A673 (cell line): ENCODE data around the gene PARN.

ENCODE experiments used
- EZH2 ChIP-seq: fragments of 200-600 bp; sonication (generic); IDR thresholded peaks from 2 replicates; pipeline ENCODE4 v1.6.1; 2017; ENCODE audit warnings: borderline replicate concordance, low read depth, mild to moderate bottlenecking, mixed read lengths, antibody characterized with exemption, low read length; ENCODE audit not compliant: poor library complexity, severe bottlenecking
- TF ChIP-seq, protein P1 (sequence below): fragments of 300-800, 200-600 bp; sonication (generic); conservative IDR thresholded peaks from 2 replicates; pipeline ENCODE4 v1.5.1; 2017; ENCODE audit warnings: low read depth, mild to moderate bottlenecking, antibody characterized with exemption, low read length, moderate library complexity, mixed read lengths

DNA sequence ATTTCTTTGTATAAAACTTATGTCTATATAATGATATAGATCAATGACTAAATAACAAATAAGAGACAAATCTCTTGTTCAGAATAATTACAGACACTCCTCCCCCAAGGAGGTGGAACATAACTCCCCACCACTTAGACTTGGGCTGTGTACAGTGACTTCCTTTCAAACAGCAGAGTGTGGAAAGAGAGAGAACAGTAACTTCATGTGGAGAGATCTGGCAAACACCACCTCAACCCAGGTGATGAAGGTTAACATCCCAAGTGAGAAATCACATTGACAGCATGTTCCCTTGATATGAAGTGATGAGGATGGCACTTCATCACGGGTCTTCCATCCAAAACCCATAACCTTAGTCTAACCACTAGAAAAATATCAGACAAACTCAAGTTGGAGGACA lies 169.3 kb downstream of the PARN start:
- TF ChIP-seq, protein P1, sequence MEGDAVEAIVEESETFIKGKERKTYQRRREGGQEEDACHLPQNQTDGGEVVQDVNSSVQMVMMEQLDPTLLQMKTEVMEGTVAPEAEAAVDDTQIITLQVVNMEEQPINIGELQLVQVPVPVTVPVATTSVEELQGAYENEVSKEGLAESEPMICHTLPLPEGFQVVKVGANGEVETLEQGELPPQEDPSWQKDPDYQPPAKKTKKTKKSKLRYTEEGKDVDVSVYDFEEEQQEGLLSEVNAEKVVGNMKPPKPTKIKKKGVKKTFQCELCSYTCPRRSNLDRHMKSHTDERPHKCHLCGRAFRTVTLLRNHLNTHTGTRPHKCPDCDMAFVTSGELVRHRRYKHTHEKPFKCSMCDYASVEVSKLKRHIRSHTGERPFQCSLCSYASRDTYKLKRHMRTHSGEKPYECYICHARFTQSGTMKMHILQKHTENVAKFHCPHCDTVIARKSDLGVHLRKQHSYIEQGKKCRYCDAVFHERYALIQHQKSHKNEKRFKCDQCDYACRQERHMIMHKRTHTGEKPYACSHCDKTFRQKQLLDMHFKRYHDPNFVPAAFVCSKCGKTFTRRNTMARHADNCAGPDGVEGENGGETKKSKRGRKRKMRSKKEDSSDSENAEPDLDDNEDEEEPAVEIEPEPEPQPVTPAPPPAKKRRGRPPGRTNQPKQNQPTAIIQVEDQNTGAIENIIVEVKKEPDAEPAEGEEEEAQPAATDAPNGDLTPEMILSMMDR, result no peak
- no peak for TF ChIP-seq EZH2
